Activated CD8-positive, alpha-beta T cell treated with anti-CD3 and anti-CD28 coated beads for 36 hours (primary cell): ENCODE data around the gene LTBP3. TPM values are rescaled to one million over a fixed set of nuclear protein-coding genes. Genes with fewer than 3 reads are reported as not detected.

Source experiments
- ATAC-seq: fragments of 200-7000 bp; cut with Tn5 transposase; one replicate; pipeline ENCODE4 v1.10.0; 2021; ENCODE audit warnings: mild to moderate bottlenecking, moderate library complexity
- CTCF ChIA-PET: fragments of 350-600 bp; sonication (Branson Sonifier 250); formaldehyde crosslinking; loops from one replicate; lab custom pipeline; 2021; ENCODE audit warnings: antibody characterized with exemption; lab: Charles Lee
- POLR2A ChIA-PET: fragments of 350-600 bp; sonication (Branson Sonifier 250); formaldehyde crosslinking; loops from one replicate; lab custom pipeline; 2021; ENCODE audit warnings: antibody characterized with exemption; lab: Charles Lee
- DNase-seq: peaks from one replicate; pipeline ENCODE4 v3.0.0-alpha.2; 2020
- H3K27ac Mint-ChIP-seq: one replicate; pipeline ENCODE4 v1.8.0; 2021; ENCODE audit warnings: mild to moderate bottlenecking, mixed read lengths
- H3K27me3 Mint-ChIP-seq: one replicate; pipeline ENCODE4 v1.8.0; 2021; ENCODE audit warnings: mixed read lengths
- H3K36me3 Mint-ChIP-seq: one replicate; pipeline ENCODE4 v1.8.0; 2021; ENCODE audit warnings: low read depth, mixed read lengths
- H3K4me1 Mint-ChIP-seq: one replicate; pipeline ENCODE4 v1.8.0; 2021; ENCODE audit warnings: low read depth, mixed read lengths
- H3K4me3 Mint-ChIP-seq: one replicate; pipeline ENCODE4 v1.8.0; 2021; ENCODE audit warnings: mild to moderate bottlenecking, moderate library complexity, mixed read lengths
- H3K9me3 Mint-ChIP-seq: one replicate; pipeline ENCODE4 v1.8.0; 2021; ENCODE audit warnings: mixed read lengths
- CTCF ChIP-seq: fragments of 200-600 bp; IDR thresholded peaks from one replicate; pipeline ENCODE4 v1.8.0; 2022; ENCODE audit warnings: antibody characterized with exemption, mild to moderate bottlenecking
- intact Hi-C: fragments of 100-400 bp; cut with micrococcal nuclease; formaldehyde crosslinking; loops from one replicate; pipeline ENCODE4 v1.10.0; 2022
- total RNA-seq, 2 experiments: library from RNA; stranded (reverse); gene quantifications; one replicate each; pipeline ENCODE4 v1.2.3, GENCODE V29; 2021

Gene LTBP3
- total RNA-seq, 2 experiments from 2014 or later: 55.4 to 56.0 TPM

- H3K27ac Mint-ChIP-seq: peak overlapping the region; percentile 75
- TF ChIP-seq CTCF: peak; percentile 24
- POLR2A ChIA-PET: interaction anchor here (0.6 to 1.7 kb wide), 9 partner anchors 10 to 111 kb away, joined by 3 to 9 read pairs (median 3); partner anchors contain the start of gene EHBP1L1
- DNase-seq (peak; percentile 66), ATAC-seq (peak; percentile 85)
- H3K27me3 Mint-ChIP-seq: no peaks in the 10 kb centered on the region
- intact Hi-C loops: no loop called here
- no peak overlapping the region for H3K4me3 Mint-ChIP-seq
- peaks cover 34% of the 10 kb centered on the region for H3K4me1 Mint-ChIP-seq
- CTCF ChIA-PET: interaction anchor here (0.7 to 5.6 kb wide), 4 partner anchors 11 to 305 kb away, joined by 3 to 47 read pairs (median 3); no protein-coding TSS in a partner anchor
- H3K36me3 Mint-ChIP-seq: peaks cover 45% of the 10 kb centered on the region
- no peaks in the 10 kb centered on the region for H3K9me3 Mint-ChIP-seq
These were observed 28.0 kb downstream of the LTBP3 start for GRCh38 chr11:65530157-65530496.

DNA sequence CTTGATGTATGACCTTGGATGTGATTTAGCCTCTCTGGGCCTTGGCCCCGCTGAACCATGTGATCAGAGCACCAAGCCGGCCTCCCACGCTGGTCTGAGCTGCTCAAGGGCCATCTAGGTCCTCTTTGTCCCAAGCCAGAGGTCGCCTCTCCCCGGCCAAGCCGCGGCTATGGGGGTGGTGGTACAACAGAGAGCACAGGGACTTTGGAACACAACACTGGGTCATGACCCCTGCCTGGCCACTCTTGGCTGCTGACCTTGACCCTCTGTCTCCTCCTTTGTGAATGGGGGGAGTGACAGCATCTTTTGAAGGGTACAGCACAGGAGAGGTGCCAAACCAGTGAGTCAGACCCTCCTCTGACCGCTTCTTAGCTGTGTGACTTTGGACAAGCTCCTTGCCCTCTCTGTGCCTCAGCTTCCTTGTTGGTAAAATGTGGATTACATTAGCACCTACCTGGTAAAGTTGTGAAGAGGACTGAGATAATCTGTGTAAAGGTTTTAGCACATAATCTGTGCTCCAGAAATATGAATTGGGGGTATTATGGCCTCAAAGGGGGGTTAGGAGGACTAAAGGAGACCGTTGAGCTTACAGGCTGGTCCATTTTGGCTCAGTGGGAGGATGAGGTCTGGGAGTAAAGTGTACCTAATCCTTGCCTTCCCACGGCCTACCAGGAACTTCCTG is 28.5 kb downstream of the LTBP3 start:
- peaks cover 34% of the 10 kb centered on the region for H3K4me1 Mint-ChIP-seq
- no peaks in the 10 kb centered on the region for H3K27me3 Mint-ChIP-seq
- ChIA-PET POLR2A (interaction anchor here (0.6 to 1.7 kb wide), 10 partner anchors 9 to 111 kb away, joined by 3 to 9 read pairs (median 3); partner anchors contain the start of gene SIPA1), CTCF (interaction anchor here (0.6 to 5.6 kb wide), 5 partner anchors 11 to 193 kb away, joined by 3 to 47 read pairs (median 3); partner anchors contain the start of gene EHBP1L1)
- peak overlapping the region; percentile 75 for H3K27ac Mint-ChIP-seq
- no peaks in the 10 kb centered on the region for H3K9me3 Mint-ChIP-seq
- DNase-seq (no peak), ATAC-seq (no peak)
- no peak for TF ChIP-seq CTCF
- intact Hi-C loops: no loop called here
- no peak overlapping the region for H3K4me3 Mint-ChIP-seq
- H3K36me3 Mint-ChIP-seq: peaks cover 44% of the 10 kb centered on the region

GRCh38 chr11:65528819-65529350 is 29.3 kb downstream of the LTBP3 start:
- Mint-ChIP-seq H3K9me3 (no peaks in the 10 kb centered on the region), H3K27me3 (no peaks in the 10 kb centered on the region), H3K36me3 (peaks cover 43% of the 10 kb centered on the region), H3K4me3 (no peak overlapping the region), H3K27ac (peak overlapping the region; percentile 36), H3K4me1 (peaks cover 41% of the 10 kb centered on the region)
- ChIA-PET CTCF (interaction anchor here (1.0 to 5.6 kb wide), 4 partner anchors 12 to 65 kb away, joined by 3 to 47 read pairs (median 4); partner anchors contain the start of gene EHBP1L1), POLR2A (interaction anchor here (0.9 to 1.2 kb wide), 5 partner anchors 8 to 109 kb away, joined by 3 to 5 read pairs (median 3); partner anchors contain the start of gene SIPA1)
- DNase-seq (no peak), ATAC-seq (no peak)
- intact Hi-C loops: no loop called here
- no peak for TF ChIP-seq CTCF

GRCh38 chr11:65526744-65527143 is 31.4 kb downstream of the LTBP3 start:
- intact Hi-C loops: no loop called here
- ChIA-PET POLR2A (interaction anchor here (1.0 to 4.0 kb wide), 8 partner anchors 10 to 155 kb away, joined by 3 to 42 read pairs (median 6); partner anchors contain the start of genes MALAT1, MAP3K11 and PCNX3), CTCF (interaction anchor here (1.2 to 2.4 kb wide), 5 partner anchors 9 to 119 kb away, joined by 3 to 13 read pairs (median 3); no protein-coding TSS in a partner anchor)
- DNase-seq (no peak), ATAC-seq (no peak)
- TF ChIP-seq CTCF: no peak
- Mint-ChIP-seq H3K27me3 (no peaks in the 10 kb centered on the region), H3K4me1 (peaks cover 63% of the 10 kb centered on the region), H3K9me3 (no peaks in the 10 kb centered on the region), H3K4me3 (peak overlapping the region; percentile 93), H3K27ac (no peak overlapping the region), H3K36me3 (peaks cover 37% of the 10 kb centered on the region)
